ENCODE measurements around the gene NFATC2. TPM values are rescaled to one million over a fixed set of nuclear protein-coding genes. Genes with fewer than 3 reads are reported as not detected.

The NFATC2 gene
- total RNA-seq, 1 experiment from 2014 or later: 0.07 TPM

GRCh38 chr20:51461306-51461705, 81.2 kb downstream of the NFATC2 start:
- ChIA-PET CTCF (no interaction called here), POLR2A (no interaction called here)
- intact Hi-C loops (cut with micrococcal nuclease): no loop called here
- Mint-ChIP-seq H3K9me3 (ENCODE audit: unreplicated experiment) (no peaks in the 10 kb centered on the region), H3K4me1 (ENCODE audit: insufficient read depth, unreplicated experiment) (peaks cover 11% of the 10 kb centered on the region), H3K4me3 (ENCODE audit: unreplicated experiment) (no peak overlapping the region), H3K27me3 (ENCODE audit: insufficient read depth, unreplicated experiment) (no peaks in the 10 kb centered on the region), H3K27ac (ENCODE audit: low read depth, unreplicated experiment) (no peak overlapping the region), H3K36me3 (ENCODE audit: insufficient read depth, unreplicated experiment) (peaks cover 4% of the 10 kb centered on the region)
- TF ChIP-seq, protein P1, sequence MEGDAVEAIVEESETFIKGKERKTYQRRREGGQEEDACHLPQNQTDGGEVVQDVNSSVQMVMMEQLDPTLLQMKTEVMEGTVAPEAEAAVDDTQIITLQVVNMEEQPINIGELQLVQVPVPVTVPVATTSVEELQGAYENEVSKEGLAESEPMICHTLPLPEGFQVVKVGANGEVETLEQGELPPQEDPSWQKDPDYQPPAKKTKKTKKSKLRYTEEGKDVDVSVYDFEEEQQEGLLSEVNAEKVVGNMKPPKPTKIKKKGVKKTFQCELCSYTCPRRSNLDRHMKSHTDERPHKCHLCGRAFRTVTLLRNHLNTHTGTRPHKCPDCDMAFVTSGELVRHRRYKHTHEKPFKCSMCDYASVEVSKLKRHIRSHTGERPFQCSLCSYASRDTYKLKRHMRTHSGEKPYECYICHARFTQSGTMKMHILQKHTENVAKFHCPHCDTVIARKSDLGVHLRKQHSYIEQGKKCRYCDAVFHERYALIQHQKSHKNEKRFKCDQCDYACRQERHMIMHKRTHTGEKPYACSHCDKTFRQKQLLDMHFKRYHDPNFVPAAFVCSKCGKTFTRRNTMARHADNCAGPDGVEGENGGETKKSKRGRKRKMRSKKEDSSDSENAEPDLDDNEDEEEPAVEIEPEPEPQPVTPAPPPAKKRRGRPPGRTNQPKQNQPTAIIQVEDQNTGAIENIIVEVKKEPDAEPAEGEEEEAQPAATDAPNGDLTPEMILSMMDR (IDR thresholded peaks at IDR 0.05; ENCODE audit: unreplicated experiment): no peak
- DNase-seq (ENCODE audit: unreplicated experiment): no peak
- BruUV-seq (replicated peaks): no TSS peak

GRCh38 chr20:51460569-51461265, 81.8 kb downstream of the NFATC2 start:
- peaks cover 13% of the 10 kb centered on the region for H3K4me1 Mint-ChIP-seq (ENCODE audit: insufficient read depth, unreplicated experiment)
- no peaks in the 10 kb centered on the region for H3K9me3 Mint-ChIP-seq (ENCODE audit: unreplicated experiment)
- ChIA-PET CTCF (interaction anchor here (0.6 to 1.1 kb wide), 2 partner anchors 12 to 467 kb away, joined by 3 to 4 read pairs; no protein-coding TSS in a partner anchor), POLR2A (no interaction called here)
- intact Hi-C loops (cut with micrococcal nuclease): no loop called here
- DNase-seq (ENCODE audit: unreplicated experiment): no peak
- H3K27me3 Mint-ChIP-seq (ENCODE audit: insufficient read depth, unreplicated experiment): no peaks in the 10 kb centered on the region
- H3K27ac Mint-ChIP-seq (ENCODE audit: low read depth, unreplicated experiment): no peak overlapping the region
- H3K36me3 Mint-ChIP-seq (ENCODE audit: insufficient read depth, unreplicated experiment): peaks cover 4% of the 10 kb centered on the region
- BruUV-seq (replicated peaks): no TSS peak
- H3K4me3 Mint-ChIP-seq (ENCODE audit: unreplicated experiment): no peak overlapping the region
- TF ChIP-seq, protein P1 (IDR thresholded peaks at IDR 0.05; ENCODE audit: unreplicated experiment): no peak

- Mint-ChIP-seq H3K4me3 (ENCODE audit: unreplicated experiment) (no peak overlapping the region), H3K27ac (ENCODE audit: low read depth, unreplicated experiment) (no peak overlapping the region), H3K36me3 (ENCODE audit: insufficient read depth, unreplicated experiment) (peaks cover 4% of the 10 kb centered on the region), H3K27me3 (ENCODE audit: insufficient read depth, unreplicated experiment) (no peaks in the 10 kb centered on the region), H3K9me3 (ENCODE audit: unreplicated experiment) (no peaks in the 10 kb centered on the region), H3K4me1 (ENCODE audit: insufficient read depth, unreplicated experiment) (peaks cover 13% of the 10 kb centered on the region)
- TF ChIP-seq, protein P1 (IDR thresholded peaks at IDR 0.05; ENCODE audit: unreplicated experiment): no peak
- no TSS peak for BruUV-seq (replicated peaks)
- intact Hi-C loops (cut with micrococcal nuclease): no loop called here
- DNase-seq (ENCODE audit: unreplicated experiment): no peak
- ChIA-PET POLR2A (no interaction called here), CTCF (interaction anchor here (1.1 kb wide), 1 partner anchor 13 kb away, joined by 3 read pairs; no protein-coding TSS in a partner anchor)
Observed at GRCh38 chr20:51460163-51460562, 82.4 kb downstream of the NFATC2 start.

DNA sequence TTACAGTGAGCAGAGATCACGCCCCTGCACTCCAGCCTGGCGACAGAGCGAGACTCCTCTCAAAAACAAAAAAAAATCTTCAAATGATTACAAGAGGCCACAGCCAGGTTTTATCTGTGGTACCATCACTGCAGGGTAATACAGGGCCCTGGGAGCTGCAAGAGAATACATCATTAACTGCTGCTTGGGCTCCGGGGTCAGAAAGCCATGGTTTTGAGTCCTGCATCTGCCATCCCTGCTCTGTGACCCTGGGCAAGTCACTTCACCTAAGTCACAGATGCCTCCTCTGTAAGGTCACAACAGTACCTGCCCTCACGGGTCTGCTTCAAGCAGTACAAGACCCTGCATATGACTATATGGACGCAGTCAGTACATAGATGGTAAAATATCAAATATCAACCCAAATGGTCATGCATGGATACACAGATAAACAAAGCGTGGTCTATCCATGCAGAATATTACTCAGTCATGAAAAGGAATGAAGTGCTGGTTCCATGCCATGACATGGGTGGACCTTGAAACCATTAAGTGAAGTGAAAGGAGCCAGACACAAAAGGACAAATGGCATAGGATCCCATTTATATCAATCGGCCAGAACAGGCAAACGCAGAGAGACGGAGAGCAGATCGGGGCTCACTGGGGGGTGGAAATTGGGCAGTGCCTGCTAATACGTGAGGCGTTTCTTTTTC, 83.6 kb downstream of the NFATC2 start:
- Mint-ChIP-seq H3K9me3 (ENCODE audit: unreplicated experiment) (no peaks in the 10 kb centered on the region), H3K4me1 (ENCODE audit: insufficient read depth, unreplicated experiment) (peaks cover 13% of the 10 kb centered on the region), H3K27me3 (ENCODE audit: insufficient read depth, unreplicated experiment) (no peaks in the 10 kb centered on the region), H3K27ac (ENCODE audit: low read depth, unreplicated experiment) (no peak overlapping the region), H3K4me3 (ENCODE audit: unreplicated experiment) (no peak overlapping the region), H3K36me3 (ENCODE audit: insufficient read depth, unreplicated experiment) (peaks cover 4% of the 10 kb centered on the region)
- CTCF ChIA-PET: no interaction called here
- TF ChIP-seq, protein P1 (IDR thresholded peaks at IDR 0.05; ENCODE audit: unreplicated experiment): no peak
- DNase-seq (ENCODE audit: unreplicated experiment): no peak
- POLR2A ChIA-PET: interaction anchor here (0.6 to 3.0 kb wide), 2 partner anchors 12 to 136 kb away, joined by 3 to 22 read pairs; no protein-coding TSS in a partner anchor
- intact Hi-C loops (cut with micrococcal nuclease): no loop called here
- BruUV-seq (replicated peaks): no TSS peak
